NCI-H1105 treated with DMSO at 0.1 percent for 48 hours (cell line): ENCODE data around the gene JMJD8.

ENCODE experiments used
- DNase-seq: peaks from one replicate; lab custom pipeline; 2025; lab: John Stamatoyannopoulos, UW

JMJD8 gene

GRCh38 chr16:660459-661183 is 23.5 kb downstream of the JMJD8 start:
- DNase-seq = no peak

DNA sequence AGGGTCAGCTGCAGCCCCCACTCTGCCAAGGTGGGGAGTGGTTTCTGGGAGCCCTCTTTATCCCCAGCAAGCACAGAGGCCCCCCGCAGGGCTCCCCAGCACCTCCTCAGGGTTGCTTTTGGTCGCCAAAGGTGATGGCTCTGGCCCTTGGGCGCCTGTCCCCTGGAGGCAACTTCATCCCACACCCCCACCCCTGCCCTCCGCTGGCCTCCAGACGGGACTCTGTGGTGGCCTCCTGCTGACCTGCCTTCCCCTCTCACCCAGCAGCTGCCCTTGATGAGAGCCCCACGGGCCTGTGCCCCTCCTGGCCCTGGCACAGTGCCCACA is 24.0 kb downstream of the JMJD8 start:
- no peak for DNase-seq

GRCh38 chr16:659618-660017 is 24.5 kb downstream of the JMJD8 start:
- no peak for DNase-seq

DNA sequence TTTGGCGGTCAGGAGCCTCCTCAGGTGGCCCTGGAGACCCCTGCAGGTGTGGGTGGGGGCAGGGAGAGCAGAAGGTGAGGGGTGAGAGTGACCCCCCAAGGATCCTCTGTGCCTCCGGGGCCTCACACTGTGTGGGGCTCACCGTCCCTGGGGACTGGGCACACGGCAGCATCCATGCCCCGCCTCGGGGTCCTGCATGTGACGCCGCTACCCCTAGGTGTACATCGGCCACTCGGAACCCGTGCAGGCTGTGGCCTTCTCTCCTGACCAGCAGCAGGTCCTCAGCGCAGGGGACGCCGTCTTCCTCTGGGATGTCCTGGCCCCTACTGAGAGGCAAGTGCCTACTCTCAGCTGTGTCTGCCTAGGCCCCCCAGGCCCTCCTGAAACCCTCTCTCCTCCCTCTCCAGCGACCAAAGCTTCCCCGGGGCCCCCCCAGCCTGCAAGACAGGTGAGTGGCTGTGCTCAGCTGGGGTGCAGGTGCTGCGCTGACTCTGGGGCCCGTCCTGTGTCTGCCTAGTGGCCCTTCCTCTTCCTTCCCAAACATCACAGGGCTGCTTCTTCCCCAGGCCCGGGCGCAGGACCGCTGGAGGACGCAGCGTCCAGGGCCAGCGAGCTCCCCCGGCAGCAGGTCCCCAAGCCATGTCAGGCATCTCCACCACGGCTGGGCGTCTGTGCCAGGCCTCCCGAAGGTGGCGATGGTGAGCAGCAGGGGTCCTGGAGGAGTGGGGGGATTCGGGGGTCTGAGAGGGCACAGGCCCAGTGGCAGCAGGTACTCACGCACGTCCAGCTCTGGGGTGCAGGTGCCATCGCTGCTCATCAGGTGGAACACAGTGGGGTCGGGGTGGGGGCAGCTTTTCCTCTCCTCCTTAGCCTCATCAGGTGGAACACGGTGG is 25.2 kb downstream of the JMJD8 start:
- DNase-seq = no peak

GRCh38 chr16:657487-657886 is 26.6 kb downstream of the JMJD8 start:
- DNase-seq = no peak

DNA sequence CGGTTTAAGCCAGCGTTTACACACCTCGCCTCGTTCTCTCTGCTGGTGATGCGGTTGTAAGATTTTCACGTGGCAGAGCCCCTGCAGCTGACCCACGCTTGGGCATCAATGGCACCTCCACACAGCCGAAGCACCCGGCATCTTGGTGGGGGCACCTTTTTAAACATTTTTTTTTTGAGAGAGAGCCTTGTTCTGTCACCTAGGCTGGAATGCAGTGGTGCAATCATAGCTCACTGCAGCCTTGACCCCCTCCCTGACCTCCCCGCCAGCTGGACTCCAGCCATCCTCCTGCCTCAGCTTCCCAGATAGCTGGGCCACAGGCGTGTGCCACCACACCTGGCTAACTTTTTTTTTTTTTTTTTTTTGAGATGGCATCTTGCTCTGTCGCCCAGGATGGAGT is 30.1 kb downstream of the JMJD8 start:
- DNase-seq = no peak

- DNase-seq = no peak
These were observed 31.5 kb downstream of the JMJD8 start for GRCh38 chr16:652454-653305.

- no peak for DNase-seq
These were observed 32.3 kb downstream of the JMJD8 start for GRCh38 chr16:651844-652243.

- no peak for DNase-seq
These were observed 34.5 kb downstream of the JMJD8 start for GRCh38 chr16:649631-650030.

- DNase-seq = peak; percentile 77
These were observed 35.1 kb downstream of the JMJD8 start, which contains the start of gene WDR90 for GRCh38 chr16:648781-649589. TSS of gene WDR90 (plus strand) at chr16:649365. CDS start at chr16:649417, 52 bp downstream.

DNA sequence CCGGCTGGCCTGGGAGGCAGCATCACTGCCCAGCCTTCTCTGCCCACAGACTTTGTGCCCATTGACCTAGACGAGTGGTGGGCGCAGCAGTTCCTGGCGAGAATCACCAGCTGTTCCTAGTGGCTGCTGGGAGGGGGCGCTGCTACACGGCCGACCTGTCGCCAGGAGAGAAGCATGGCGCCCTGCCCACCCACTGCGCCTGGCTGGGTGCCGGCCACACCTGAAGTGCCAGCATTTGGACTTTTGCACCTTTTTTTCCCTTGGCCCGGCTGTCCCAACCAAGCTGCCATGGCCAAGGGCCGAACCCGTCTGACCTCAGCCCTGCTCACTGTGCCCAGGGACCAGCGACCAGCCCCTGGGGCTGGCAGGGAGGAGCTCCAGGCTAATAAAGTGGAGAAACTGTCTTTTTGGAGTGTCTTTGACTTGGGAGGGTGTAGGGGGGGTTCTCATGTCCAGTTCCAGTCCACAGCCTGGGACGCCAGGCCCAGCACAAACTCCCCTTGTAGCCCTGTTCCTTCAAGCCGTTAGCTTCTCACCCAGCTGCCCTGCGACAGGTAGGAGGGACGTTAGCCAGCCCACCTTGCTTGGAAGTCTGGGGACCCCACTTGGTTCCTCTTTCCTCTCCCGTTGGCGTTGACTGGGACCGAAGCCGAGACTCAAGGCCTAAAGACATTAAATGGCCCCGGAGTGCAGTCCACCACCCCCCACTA is 35.9 kb downstream of the JMJD8 start:
- DNase-seq = peak; percentile 12

- no peak for DNase-seq
These were observed 36.8 kb downstream of the JMJD8 start for GRCh38 chr16:647173-647902.

GRCh38 chr16:646679-647172 is 37.4 kb downstream of the JMJD8 start:
- DNase-seq = no peak

DNA sequence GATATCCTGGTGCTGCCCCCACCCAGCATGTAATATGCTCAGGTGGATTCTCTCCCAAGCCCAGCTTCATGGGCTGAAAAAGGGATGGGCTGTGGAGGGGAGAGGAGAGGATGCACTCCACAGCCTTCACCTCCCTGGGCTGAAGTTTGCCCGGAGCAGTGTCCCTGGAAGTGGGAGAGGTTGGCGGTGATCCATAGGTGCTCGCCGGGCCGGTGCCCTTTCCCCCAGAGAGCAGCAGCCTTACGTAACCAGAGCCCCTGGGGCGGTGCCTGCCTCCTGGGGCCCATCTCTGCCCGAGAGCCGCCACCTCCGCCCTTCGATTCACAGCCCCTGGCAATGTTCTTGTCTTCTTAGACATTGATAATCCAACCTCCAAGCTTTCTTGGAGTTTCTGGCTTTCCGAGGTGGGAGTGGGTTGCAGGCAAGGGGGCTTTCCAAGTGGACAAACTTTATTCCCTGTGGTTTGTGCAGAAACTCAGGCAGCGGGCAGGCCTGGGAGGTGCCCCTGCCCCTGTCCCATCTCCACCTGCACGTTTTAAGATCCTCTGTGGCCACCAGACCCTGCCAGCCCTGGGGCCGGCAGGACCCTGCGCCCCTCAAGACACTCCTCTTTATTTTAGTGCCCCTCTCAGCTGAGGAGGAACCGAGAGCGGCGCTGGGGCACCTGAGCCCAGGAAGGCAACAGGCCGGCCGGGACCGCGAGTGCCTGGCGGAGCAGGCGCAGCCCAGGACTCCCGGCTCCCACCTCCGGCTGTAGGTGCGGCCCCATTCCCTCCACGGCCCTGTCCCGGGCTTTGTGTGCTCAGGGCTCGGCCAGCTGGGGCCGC is 38.1 kb downstream of the JMJD8 start:
- no peak for DNase-seq

DNA sequence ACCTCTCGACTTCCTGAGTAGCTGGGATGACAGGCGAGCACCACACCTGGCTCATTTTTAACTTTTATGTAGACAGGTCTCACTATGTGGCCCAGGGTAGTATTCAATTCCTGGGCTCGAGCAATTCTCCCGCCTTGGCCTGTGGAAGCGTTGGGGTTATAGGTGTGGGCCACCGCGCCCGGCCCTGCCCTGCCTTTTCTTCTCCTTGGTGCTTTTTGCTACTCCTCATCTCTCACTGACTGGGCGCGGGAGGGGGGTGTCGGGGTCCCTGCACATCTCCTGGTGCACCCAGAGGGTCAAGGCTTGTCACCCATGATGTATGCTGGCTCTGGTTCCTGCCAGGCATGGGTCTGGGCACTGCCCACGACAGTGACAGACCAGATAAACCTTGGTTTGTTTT is 39.6 kb downstream of the JMJD8 start:
- DNase-seq = no peak

GRCh38 chr16:643050-643368 is 41.1 kb downstream of the JMJD8 start:
- DNase-seq = no peak

DNA sequence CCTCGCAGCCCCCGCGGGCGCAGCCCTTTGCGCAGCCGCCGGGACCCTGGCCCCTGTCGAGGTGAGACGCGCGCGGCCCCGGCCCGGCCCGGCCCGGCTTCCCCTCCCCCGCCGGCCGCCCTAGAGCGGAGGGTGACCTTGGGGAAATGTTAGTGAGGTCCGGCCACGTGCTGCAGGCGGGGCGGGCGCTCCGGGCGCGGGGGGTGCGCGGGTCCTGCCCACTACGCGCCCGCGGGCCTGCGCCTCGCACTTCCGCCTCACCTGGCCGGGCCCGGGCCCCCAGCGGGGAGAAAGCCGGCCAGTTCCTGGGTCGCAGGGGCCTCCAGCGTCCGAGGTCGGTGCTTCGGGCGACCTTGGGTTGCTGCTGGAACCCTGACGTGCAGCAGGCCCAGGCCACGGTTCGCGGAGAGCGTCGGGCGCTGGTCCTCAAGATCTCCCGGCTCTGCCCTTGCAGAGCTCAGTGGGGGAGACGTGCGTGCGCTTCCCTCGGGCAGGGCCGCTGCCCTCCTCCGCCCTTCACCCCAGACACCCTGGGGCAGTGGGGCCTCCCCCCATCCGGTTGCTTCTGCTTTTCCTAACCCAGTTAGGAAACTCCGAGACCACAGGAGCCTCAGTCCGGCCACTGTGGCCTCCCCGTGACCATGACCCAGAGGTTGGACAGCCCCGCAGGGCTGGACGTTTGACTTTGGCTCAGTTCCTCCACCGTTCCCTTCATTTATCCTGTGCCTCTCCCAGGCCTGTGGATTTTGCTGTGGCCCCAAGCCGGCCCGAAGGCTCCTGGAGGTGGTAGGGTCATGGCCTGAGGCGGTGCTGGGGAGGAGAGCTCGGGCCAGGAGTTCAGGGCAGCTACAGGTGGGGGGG is 41.7 kb downstream of the JMJD8 start:
- no peak for DNase-seq
